Karpas-422 (cell line): ENCODE results near the gene GATA3. TPM values are rescaled to one million over a fixed set of nuclear protein-coding genes. Genes with fewer than 3 reads are reported as not detected.

Experiments used
- DNase-seq: peaks from one replicate; pipeline ENCODE4 v3.0.0-alpha.2; 2015
- H2AFZ ChIP-seq: fragments of 200-600 bp; sonication (generic); 2 replicates; pipeline ENCODE4 v1.6.1; 2014; ENCODE audit warnings: antibody characterized with exemption, low read length, mixed read lengths
- H3K27ac ChIP-seq: fragments of 200-600 bp; sonication (generic); 2 replicates; pipeline ENCODE4 v1.5.1; 2014; ENCODE audit warnings: mild to moderate bottlenecking, low read length, moderate library complexity
- H3K27me3 ChIP-seq: fragments of 200-600 bp; sonication (generic); 2 replicates; pipeline ENCODE4 v1.6.1; 2014; ENCODE audit warnings: low read length, mixed read lengths
- H3K36me3 ChIP-seq: fragments of 200-600 bp; sonication (generic); 2 replicates; pipeline ENCODE4 v1.6.1; 2014; ENCODE audit warnings: low read length, mixed read lengths; ENCODE audit not compliant: insufficient read depth
- H3K4me1 ChIP-seq: fragments of 200-600 bp; sonication (generic); 2 replicates; pipeline ENCODE4 v1.6.1; 2014; ENCODE audit warnings: mild to moderate bottlenecking, low read length, mixed read lengths
- H3K4me2 ChIP-seq: fragments of 200-600 bp; sonication (generic); 2 replicates; pipeline ENCODE4 v1.6.1; 2014; ENCODE audit warnings: low read length, low read depth, mild to moderate bottlenecking; ENCODE audit not compliant: poor library complexity, severe bottlenecking
- H3K4me3 ChIP-seq: fragments of 200-600 bp; sonication (generic); 2 replicates; pipeline ENCODE4 v1.5.1; 2014; ENCODE audit warnings: mild to moderate bottlenecking, antibody characterized with exemption, low read length, mixed read lengths
- H3K79me2 ChIP-seq: fragments of 200-600 bp; sonication (generic); 2 replicates; pipeline ENCODE4 v1.6.1; 2014; ENCODE audit warnings: mild to moderate bottlenecking, low read length, mixed read lengths
- H3K9ac ChIP-seq: fragments of 200-600 bp; sonication (generic); 2 replicates; pipeline ENCODE4 v1.6.0; 2014; ENCODE audit warnings: low read length
- H3K9me2 ChIP-seq: fragments of 200-600 bp; sonication (generic), shearing (Covaris generic); replicated peaks from 2 replicates; pipeline ENCODE4 v1.6.0; 2014; ENCODE audit warnings: mild to moderate bottlenecking, low read length, moderate library complexity; ENCODE audit not compliant: insufficient read depth
- H3K9me3 ChIP-seq: fragments of 300-700, 200-600 bp; sonication (generic); 2 replicates; pipeline ENCODE4 v1.6.1; 2014; ENCODE audit warnings: low read length, mixed read lengths
- H4K20me1 ChIP-seq: fragments of 200-600 bp; sonication (generic); 2 replicates; pipeline ENCODE4 v1.6.1; 2014; ENCODE audit warnings: mild to moderate bottlenecking, antibody characterized with exemption, low read length, low read depth; ENCODE audit not compliant: insufficient read depth
- total RNA-seq: library from RNA; depleted of rRNA; stranded (reverse); fragments of >200 nt; shearing (Covaris generic); gene quantifications from 2 replicates; pipeline ENCODE4 v1.2.3, GENCODE V29; 2014; ENCODE audit warnings: low replicate concordance

Gene GATA3
- total RNA-seq, 1 experiment from 2014 or later: not detected

DNA sequence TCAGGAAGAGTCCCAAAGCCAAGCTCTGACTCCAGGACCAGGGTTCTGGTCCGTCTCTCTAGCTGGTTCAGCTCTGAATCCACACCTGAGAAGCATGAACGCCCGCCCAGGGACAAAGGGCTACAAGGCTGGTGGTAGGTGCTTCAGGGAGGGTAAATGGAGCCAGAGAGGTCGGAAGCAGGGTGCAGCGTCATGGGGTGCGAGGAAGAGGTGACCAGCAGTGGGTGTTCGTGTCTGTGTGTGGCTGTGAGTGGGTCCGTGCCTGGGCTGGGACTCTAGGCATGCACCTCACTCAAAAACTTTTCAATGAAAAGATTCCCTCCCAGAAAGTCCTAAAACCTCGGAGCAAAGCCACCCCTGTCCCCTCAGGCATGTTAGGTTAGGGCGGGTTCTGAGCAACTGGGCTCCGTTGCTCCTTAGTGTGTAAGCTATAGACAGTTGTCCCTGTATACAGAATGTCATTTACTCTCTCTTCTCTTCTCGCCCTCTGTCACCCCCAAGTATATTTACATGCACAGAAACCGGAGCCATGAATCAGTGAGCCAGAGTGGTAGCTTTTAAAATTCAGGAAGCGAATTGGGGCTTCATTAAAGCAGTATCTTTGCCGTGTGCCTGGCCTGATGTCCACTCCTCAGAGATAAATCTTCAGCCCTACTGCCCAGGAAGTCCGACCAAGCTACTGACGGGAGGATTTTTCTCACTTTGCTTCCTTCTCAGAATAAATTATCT lies 12.3 kb upstream of the GATA3 start:
- no peak overlapping the region for H3K4me3 ChIP-seq
- H3K27me3 ChIP-seq: no peaks in the 10 kb centered on the region
- H4K20me1 ChIP-seq: no peaks in the 10 kb centered on the region
- H2AFZ ChIP-seq: no peak overlapping the region
- no peak overlapping the region for H3K4me2 ChIP-seq
- no peak overlapping the region for H3K27ac ChIP-seq
- no peak overlapping the region for H3K9ac ChIP-seq
- H3K9me3 ChIP-seq: no peaks in the 10 kb centered on the region
- DNase-seq: no peak
- H3K9me2 ChIP-seq: no peaks in the 10 kb centered on the region
- H3K4me1 ChIP-seq: no peaks in the 10 kb centered on the region
- H3K36me3 ChIP-seq: no peaks in the 10 kb centered on the region
- H3K79me2 ChIP-seq: no peaks in the 10 kb centered on the region

DNA sequence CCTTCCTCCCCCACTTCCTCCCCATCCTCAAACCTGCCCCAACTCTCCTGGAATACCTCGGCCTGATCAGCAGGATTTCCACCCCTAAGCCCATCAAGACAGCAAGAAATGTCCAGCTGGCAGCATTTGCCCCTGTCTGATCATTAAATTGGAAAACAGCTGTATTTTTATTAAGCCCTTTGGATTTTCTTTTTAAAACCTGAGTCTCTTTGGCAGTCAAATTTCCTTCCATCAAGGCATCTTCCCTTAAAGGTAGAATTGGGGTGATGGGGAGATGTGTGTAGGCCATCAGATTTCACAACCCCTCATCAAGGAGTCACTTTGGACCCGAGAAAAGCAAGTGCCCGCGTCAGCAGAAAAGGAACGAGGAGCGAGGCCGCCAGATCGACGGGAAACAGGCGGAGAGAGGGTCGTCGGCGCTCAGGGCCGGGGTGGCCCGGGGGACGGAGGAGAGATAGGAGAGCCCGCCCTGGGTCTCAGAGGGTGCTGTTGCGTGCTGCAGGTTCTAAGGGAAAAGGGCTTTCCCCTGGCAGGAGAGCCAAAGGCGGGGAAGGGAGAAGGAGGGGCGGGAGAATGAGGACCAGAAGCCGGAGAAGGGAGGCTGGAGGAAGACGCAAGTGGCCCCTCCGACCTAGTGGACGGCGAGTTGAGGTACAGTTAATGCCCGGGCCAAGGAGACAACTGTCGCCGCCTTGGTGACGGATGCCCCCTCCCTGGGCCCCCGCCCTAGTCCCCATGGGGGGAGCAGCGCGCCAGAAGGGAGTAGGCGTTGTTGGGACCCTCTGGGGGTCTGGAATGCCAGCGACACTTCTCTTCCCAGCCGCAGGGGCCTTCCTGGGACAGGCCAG lies 11.5 kb upstream of the GATA3 start:
- no peak for DNase-seq
- no peaks in the 10 kb centered on the region for H3K9me3 ChIP-seq
- H3K27ac ChIP-seq: no peak overlapping the region
- no peak overlapping the region for H3K4me2 ChIP-seq
- no peaks in the 10 kb centered on the region for H3K36me3 ChIP-seq
- no peaks in the 10 kb centered on the region for H3K79me2 ChIP-seq
- H3K9ac ChIP-seq: no peak overlapping the region
- no peaks in the 10 kb centered on the region for H3K4me1 ChIP-seq
- no peak overlapping the region for H2AFZ ChIP-seq
- H3K4me3 ChIP-seq: no peak overlapping the region
- no peaks in the 10 kb centered on the region for H4K20me1 ChIP-seq
- no peaks in the 10 kb centered on the region for H3K27me3 ChIP-seq
- no peaks in the 10 kb centered on the region for H3K9me2 ChIP-seq

DNA sequence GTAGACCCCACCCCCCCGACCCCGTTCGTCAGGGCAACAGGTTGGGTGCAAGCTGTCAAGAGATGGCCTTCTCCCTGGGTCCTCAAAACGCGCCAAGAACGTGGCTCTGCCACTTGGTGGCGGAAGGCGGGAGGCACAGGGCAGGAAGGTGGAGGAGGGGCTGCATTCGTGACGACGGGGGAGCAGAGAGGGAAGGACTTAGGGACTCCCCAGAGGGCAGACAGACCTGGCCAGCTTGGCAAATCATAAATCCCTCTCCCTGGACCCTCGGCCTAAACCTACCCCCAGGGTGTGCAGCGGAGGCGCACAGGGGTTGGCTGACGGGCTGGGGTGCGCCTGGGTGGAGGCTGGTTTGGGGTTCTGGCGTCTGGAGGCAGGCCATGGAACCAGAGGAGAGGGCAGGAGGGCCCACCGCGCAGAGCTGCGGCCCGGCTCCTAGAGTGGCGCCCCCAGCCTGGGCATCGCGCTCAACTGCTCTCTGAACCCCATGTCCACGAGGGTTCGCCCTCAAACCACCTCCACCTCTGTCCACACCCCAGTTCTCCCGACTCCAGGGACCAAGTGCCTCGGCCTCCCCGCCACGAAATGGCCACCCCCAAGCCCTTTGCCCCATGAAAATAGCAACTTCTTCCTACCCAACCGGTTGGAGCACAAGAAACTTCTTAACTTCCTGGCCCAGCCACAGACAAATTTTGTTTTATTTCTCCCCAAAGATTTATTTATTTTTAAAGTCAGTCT lies 10.8 kb upstream of the GATA3 start:
- H2AFZ ChIP-seq: no peak overlapping the region
- no peaks in the 10 kb centered on the region for H3K79me2 ChIP-seq
- H3K4me1 ChIP-seq: no peaks in the 10 kb centered on the region
- H4K20me1 ChIP-seq: no peaks in the 10 kb centered on the region
- H3K4me2 ChIP-seq: no peak overlapping the region
- no peaks in the 10 kb centered on the region for H3K36me3 ChIP-seq
- DNase-seq: no peak
- no peak overlapping the region for H3K27ac ChIP-seq
- no peaks in the 10 kb centered on the region for H3K9me3 ChIP-seq
- no peak overlapping the region for H3K4me3 ChIP-seq
- no peaks in the 10 kb centered on the region for H3K27me3 ChIP-seq
- no peak overlapping the region for H3K9ac ChIP-seq
- H3K9me2 ChIP-seq: no peaks in the 10 kb centered on the region

- H3K79me2 ChIP-seq: no peaks in the 10 kb centered on the region
- H4K20me1 ChIP-seq: no peaks in the 10 kb centered on the region
- no peaks in the 10 kb centered on the region for H3K4me1 ChIP-seq
- DNase-seq: no peak
- H3K27me3 ChIP-seq: no peaks in the 10 kb centered on the region
- no peak overlapping the region for H2AFZ ChIP-seq
- no peak overlapping the region for H3K4me2 ChIP-seq
- H3K9ac ChIP-seq: no peak overlapping the region
- H3K9me3 ChIP-seq: no peaks in the 10 kb centered on the region
- H3K36me3 ChIP-seq: no peaks in the 10 kb centered on the region
- H3K9me2 ChIP-seq: no peaks in the 10 kb centered on the region
- H3K27ac ChIP-seq: no peak overlapping the region
- no peak overlapping the region for H3K4me3 ChIP-seq
These were observed 10.1 kb upstream of the GATA3 start for GRCh38 chr10:8044331-8044907.

- Histone ChIP-seq H3K27ac (no peak overlapping the region), H3K4me2 (no peak overlapping the region), H3K9me2 (no peaks in the 10 kb centered on the region), H3K27me3 (no peaks in the 10 kb centered on the region), H3K79me2 (no peaks in the 10 kb centered on the region), H2AFZ (no peak overlapping the region), H3K9me3 (no peaks in the 10 kb centered on the region), H3K4me1 (no peaks in the 10 kb centered on the region), H3K9ac (no peak overlapping the region), H4K20me1 (no peaks in the 10 kb centered on the region), H3K36me3 (no peaks in the 10 kb centered on the region), H3K4me3 (no peak overlapping the region)
- DNase-seq: no peak
These were observed 9.4 kb upstream of the GATA3 start for GRCh38 chr10:8044908-8045725.

DNA sequence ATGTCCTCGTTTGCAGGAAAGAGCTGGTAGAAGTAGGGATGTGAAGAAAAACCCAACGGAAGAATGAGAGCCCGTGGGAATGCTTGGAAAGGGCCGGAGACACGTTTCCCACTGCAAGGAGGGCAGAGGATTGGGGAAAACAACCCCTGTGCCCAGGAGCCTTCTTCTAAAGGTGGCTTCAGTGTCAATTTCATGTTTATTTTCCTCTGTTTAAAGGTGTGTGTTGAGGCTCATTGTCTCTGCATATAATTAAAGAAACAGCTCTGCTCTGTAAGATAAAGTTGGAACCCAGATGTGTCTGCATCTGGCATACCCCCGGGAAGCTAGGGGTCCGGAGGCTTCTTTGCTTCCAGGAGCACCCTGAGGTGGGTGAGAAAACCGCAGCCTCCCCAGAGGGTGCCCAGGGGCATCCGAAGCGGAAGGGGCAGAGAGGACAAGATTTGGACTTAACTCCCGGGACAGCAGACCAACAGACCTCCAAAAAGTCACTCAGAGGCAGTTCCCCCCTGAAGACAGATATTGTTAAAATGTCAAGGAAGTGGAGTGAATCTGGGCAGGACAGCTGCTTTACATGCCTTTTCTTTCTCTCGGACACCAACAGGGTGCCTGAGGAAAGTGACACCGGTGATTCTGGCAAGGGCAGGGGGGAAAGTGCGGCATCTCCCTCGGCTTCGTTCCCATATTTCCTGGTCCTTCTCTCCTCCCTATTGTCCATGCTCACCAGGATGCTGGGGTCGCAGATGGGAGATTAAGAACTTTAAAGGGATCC lies 8.6 kb upstream of the GATA3 start:
- no peak overlapping the region for H3K4me2 ChIP-seq
- no peaks in the 10 kb centered on the region for H4K20me1 ChIP-seq
- H3K9me2 ChIP-seq: no peaks in the 10 kb centered on the region
- no peak overlapping the region for H3K4me3 ChIP-seq
- H3K79me2 ChIP-seq: no peaks in the 10 kb centered on the region
- no peak overlapping the region for H3K27ac ChIP-seq
- no peaks in the 10 kb centered on the region for H3K27me3 ChIP-seq
- no peaks in the 10 kb centered on the region for H3K36me3 ChIP-seq
- H3K9me3 ChIP-seq: no peaks in the 10 kb centered on the region
- no peak overlapping the region for H2AFZ ChIP-seq
- no peaks in the 10 kb centered on the region for H3K4me1 ChIP-seq
- no peak for DNase-seq
- H3K9ac ChIP-seq: no peak overlapping the region
